ENCODE results near the gene IRAK4.

IRAK4 gene

GRCh38 chr12:43835656-43836474 is 77.1 kb downstream of the IRAK4 start, which contains the start of gene TMEM117:
TSS of gene TMEM117 (plus strand) at chr12:43836081.
- DNase-seq (ENCODE audit: low read depth in 2 of 2, low spot score in 1 of 2) = peak; percentile 9 to 13

GRCh38 chr12:43836475-43836989 is 77.8 kb downstream of the IRAK4 start:
- no peak for DNase-seq (ENCODE audit: low read depth in 2 of 2, low spot score in 1 of 2)

All from stimulated activated CD8-positive, alpha-beta memory T cell treated with anti-CD3 and anti-CD28 coated beads, Interleukin-4, amount 100 ng/mL, for 4 hours (primary cell).